ENCODE measurements around the gene D2HGDH. TPM values are rescaled to one million over a fixed set of nuclear protein-coding genes. Genes with fewer than 3 reads are reported as not detected.

Gene D2HGDH
- total RNA-seq, 1 donor from 2014 or later = 13.9 TPM

DNA sequence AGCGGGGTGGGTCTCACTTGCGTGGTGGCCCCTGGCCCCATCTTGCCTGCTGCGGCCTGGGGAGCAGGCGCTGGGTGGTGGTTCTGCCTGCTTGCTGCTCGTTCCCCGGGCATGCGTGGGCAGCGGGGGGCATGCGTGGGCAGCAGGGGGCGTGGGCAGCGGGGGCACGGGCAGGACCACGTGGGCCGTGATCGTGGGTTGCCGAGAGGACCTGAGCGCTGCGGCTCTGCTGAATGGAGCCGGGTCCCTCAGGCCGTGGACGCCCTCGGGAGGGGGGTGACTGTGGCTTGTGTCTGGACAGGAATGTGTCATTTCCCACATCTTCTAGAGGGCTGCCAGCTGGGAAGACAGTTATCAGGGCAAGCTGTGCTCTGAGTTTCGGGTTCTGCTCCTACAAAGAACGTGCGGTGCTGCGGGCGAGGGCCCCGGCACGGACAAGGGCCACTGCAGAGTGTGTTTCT is 33.9 kb downstream of the D2HGDH start:
- DNase-seq (ENCODE audit: low read depth) = no peak
- TF ChIP-seq, protein P1, sequence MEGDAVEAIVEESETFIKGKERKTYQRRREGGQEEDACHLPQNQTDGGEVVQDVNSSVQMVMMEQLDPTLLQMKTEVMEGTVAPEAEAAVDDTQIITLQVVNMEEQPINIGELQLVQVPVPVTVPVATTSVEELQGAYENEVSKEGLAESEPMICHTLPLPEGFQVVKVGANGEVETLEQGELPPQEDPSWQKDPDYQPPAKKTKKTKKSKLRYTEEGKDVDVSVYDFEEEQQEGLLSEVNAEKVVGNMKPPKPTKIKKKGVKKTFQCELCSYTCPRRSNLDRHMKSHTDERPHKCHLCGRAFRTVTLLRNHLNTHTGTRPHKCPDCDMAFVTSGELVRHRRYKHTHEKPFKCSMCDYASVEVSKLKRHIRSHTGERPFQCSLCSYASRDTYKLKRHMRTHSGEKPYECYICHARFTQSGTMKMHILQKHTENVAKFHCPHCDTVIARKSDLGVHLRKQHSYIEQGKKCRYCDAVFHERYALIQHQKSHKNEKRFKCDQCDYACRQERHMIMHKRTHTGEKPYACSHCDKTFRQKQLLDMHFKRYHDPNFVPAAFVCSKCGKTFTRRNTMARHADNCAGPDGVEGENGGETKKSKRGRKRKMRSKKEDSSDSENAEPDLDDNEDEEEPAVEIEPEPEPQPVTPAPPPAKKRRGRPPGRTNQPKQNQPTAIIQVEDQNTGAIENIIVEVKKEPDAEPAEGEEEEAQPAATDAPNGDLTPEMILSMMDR (conservative IDR thresholded peaks at IDR 0.05; ENCODE audit: low read depth, low read length) = no peak
- H3K4me3 ChIP-seq (ENCODE audit: low read depth, low read length) = no peak overlapping the region

GRCh38 chr2:241768850-241769249 is 34.4 kb downstream of the D2HGDH start:
- H3K4me3 ChIP-seq (ENCODE audit: low read depth, low read length) = no peak overlapping the region
- TF ChIP-seq, protein P1 (conservative IDR thresholded peaks at IDR 0.05; ENCODE audit: low read depth, low read length) = no peak
- no peak for DNase-seq (ENCODE audit: low read depth)

DNA sequence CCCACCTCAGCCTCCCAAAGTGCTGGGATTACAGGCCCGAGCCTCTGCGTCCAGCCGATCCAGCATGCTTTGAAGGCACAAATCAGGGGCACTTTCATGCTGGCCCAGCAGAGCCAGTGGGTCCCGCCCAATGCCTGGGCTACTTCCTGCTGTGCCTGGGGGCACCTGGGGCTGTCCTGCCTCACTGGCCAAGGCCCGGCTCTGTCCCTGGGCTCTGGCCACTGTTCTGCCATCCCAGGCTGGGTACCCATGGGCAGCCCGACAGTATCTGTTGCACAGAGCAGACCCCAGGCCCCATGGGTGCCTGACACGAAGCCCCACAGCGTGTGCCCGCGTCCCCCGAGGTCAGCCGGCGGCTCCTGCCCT is 35.4 kb downstream of the D2HGDH start:
- TF ChIP-seq, protein P1 (conservative IDR thresholded peaks at IDR 0.05; ENCODE audit: low read depth, low read length) = no peak
- H3K4me3 ChIP-seq (ENCODE audit: low read depth, low read length) = no peak overlapping the region
- DNase-seq (ENCODE audit: low read depth) = no peak

GRCh38 chr2:241770185-241770935 is 35.9 kb downstream of the D2HGDH start:
- no peak overlapping the region for H3K4me3 ChIP-seq (ENCODE audit: low read depth, low read length)
- DNase-seq (ENCODE audit: low read depth) = no peak
- TF ChIP-seq, protein P1 (conservative IDR thresholded peaks at IDR 0.05; ENCODE audit: low read depth, low read length) = no peak

DNA sequence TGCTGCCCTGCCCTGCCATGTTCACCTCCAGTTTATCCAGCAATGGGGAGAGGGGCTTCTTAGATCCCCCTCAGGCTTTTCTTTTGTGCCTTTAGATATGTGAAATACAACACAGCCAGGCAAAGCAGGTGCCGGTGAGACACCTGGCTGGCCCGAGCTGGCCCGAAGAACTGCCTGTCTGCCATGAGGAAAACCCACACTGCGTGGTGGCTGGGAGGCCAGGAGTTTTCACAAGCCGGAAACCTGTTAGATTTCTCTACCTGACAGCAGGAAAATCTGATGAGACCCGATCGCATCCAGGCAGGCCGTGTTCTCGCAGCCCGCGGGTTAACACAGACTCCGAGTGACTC is 36.5 kb downstream of the D2HGDH start:
- H3K4me3 ChIP-seq (ENCODE audit: low read depth, low read length) = no peak overlapping the region
- TF ChIP-seq, protein P1 (conservative IDR thresholded peaks at IDR 0.05; ENCODE audit: low read depth, low read length) = no peak
- DNase-seq (ENCODE audit: low read depth) = no peak

- DNase-seq (ENCODE audit: low read depth) = peak; percentile 1
These were observed 37.0 kb downstream of the D2HGDH start for GRCh38 chr2:241771286-241772062.

More at GRCh38 chr2:241771286-241772062, 37.0 kb downstream of the D2HGDH start:
- H3K4me3 ChIP-seq (ENCODE audit: low read depth, low read length) = no peak overlapping the region
- TF ChIP-seq, protein P1 (conservative IDR thresholded peaks at IDR 0.05; ENCODE audit: low read depth, low read length) = no peak
